ENCODE data around the gene PDE4B.
A peak's percentile ranks its signal among the peaks of the same experiment; 100 is the strongest.

Gene PDE4B

GRCh38 chr1:65792669-65793358, at the start of gene PDE4B:
PDE4B (plus strand) TSS chr1:65792895.
- Histone ChIP-seq H3K9ac (ENCODE audit: low read length in 5 of 5) (no peak within 1 kb of the TSS), H3K9me3 (ENCODE audit: control insufficient read depth in 5 of 5, low read length in 5 of 5) (peaks cover 3 to 18% (median 9%) of the 10 kb centered on the region in 5 donors), H3K4me1 (ENCODE audit: control insufficient read depth in 5 of 5, insufficient read depth in 5 of 5, low read length in 5 of 5) (peaks cover 0 to 34% (median 30%) of the 10 kb centered on the region in 5 donors), H3K36me3 (ENCODE audit: control insufficient read depth in 5 of 5, insufficient read depth in 5 of 5, low read length in 5 of 5) (no peaks in the 10 kb centered on the region), H3K27me3 (ENCODE audit: control insufficient read depth in 5 of 5, insufficient read depth in 4 of 5, low read length in 5 of 5) (peaks cover 4 to 20% (median 6%) of the 10 kb centered on the region in 5 donors), H3K27ac (ENCODE audit: low read depth, low read length) (no peak within 1 kb of the TSS), H3K4me3 (ENCODE audit: low read depth in 1 of 5, low read length in 5 of 5) (peak within 1 kb of the TSS; percentile 55 to 86 (median 60))

DNA sequence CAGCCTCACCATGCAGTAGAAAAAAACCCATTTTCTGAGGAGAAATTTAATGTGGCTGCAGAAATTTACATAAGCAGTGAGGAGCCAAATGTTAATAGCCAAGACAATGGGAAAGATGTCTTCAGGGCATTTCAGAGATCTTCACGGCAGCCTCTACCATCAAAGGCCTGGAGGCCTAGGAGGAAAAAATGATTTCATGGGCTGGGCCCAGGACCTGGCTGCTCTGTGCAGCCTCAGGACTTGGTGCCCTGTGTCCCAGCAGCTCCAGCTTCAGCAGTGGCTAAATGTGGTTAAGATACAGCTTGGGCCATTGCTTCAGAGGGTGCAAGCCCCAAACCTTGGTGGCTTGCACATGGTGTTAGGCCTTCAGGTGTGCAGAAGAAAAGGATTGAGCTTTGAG, 48.0 kb upstream of the PDE4B start:
- Histone ChIP-seq H3K9ac (ENCODE audit: low read length in 5 of 5) (no peak overlapping the region), H3K27me3 (ENCODE audit: control insufficient read depth in 5 of 5, insufficient read depth in 4 of 5, low read length in 5 of 5) (no peaks in the 10 kb centered on the region), H3K9me3 (ENCODE audit: control insufficient read depth in 5 of 5, low read length in 5 of 5) (peaks cover 0 to 11% (median 4%) of the 10 kb centered on the region in 5 donors), H3K4me3 (ENCODE audit: low read depth in 1 of 5, low read length in 5 of 5) (no peak overlapping the region), H3K27ac (ENCODE audit: low read depth, low read length) (no peak overlapping the region), H3K4me1 (ENCODE audit: control insufficient read depth in 5 of 5, insufficient read depth in 5 of 5, low read length in 5 of 5) (no peaks in the 10 kb centered on the region), H3K36me3 (ENCODE audit: control insufficient read depth in 5 of 5, insufficient read depth in 5 of 5, low read length in 5 of 5) (no peaks in the 10 kb centered on the region)

- H3K27ac ChIP-seq (ENCODE audit: low read depth, low read length) = no peak overlapping the region
- H3K27me3 ChIP-seq (ENCODE audit: control insufficient read depth in 5 of 5, insufficient read depth in 4 of 5, low read length in 5 of 5) = no peaks in the 10 kb centered on the region
- no peaks in the 10 kb centered on the region for H3K36me3 ChIP-seq (ENCODE audit: control insufficient read depth in 5 of 5, insufficient read depth in 5 of 5, low read length in 5 of 5)
- no peak overlapping the region for H3K9ac ChIP-seq (ENCODE audit: low read length in 5 of 5)
- no peak overlapping the region for H3K4me3 ChIP-seq (ENCODE audit: low read depth in 1 of 5, low read length in 5 of 5)
- H3K9me3 ChIP-seq (ENCODE audit: control insufficient read depth in 5 of 5, low read length in 5 of 5) = no peaks in the 10 kb centered on the region
- peaks cover 0 to 14% (median 9%) of the 10 kb centered on the region in 5 donors for H3K4me1 ChIP-seq (ENCODE audit: control insufficient read depth in 5 of 5, insufficient read depth in 5 of 5, low read length in 5 of 5)
Measured at GRCh38 chr1:65751961-65752360, 40.7 kb upstream of the PDE4B start.

DNA sequence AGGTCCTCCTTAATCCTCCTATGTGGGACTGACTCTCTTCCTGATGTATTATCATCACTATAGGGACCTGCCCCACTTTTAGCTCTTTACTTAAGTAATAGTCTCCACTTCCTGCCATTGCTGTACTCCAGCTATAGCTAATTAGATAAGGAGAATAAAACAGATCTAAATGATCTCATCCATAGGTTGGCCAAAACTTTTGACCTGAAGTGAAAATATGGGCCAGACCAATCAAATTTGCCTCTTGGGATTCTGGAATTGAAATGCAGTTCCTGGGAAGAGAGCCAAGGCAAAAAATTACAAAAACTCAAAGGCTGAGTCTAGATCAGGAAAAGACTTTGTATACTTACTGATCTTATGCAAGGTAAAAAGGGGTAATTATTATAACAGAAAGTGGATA, 36.1 kb upstream of the PDE4B start:
- peaks cover 0 to 29% (median 9%) of the 10 kb centered on the region in 5 donors for H3K4me1 ChIP-seq (ENCODE audit: control insufficient read depth in 5 of 5, insufficient read depth in 5 of 5, low read length in 5 of 5)
- no peaks in the 10 kb centered on the region for H3K9me3 ChIP-seq (ENCODE audit: control insufficient read depth in 5 of 5, low read length in 5 of 5)
- H3K36me3 ChIP-seq (ENCODE audit: control insufficient read depth in 5 of 5, insufficient read depth in 5 of 5, low read length in 5 of 5) = no peaks in the 10 kb centered on the region
- no peaks in the 10 kb centered on the region for H3K27me3 ChIP-seq (ENCODE audit: control insufficient read depth in 5 of 5, insufficient read depth in 4 of 5, low read length in 5 of 5)
- H3K4me3 ChIP-seq (ENCODE audit: low read depth in 1 of 5, low read length in 5 of 5) = no peak overlapping the region
- H3K9ac ChIP-seq (ENCODE audit: low read length in 5 of 5) = no peak overlapping the region
- no peak overlapping the region for H3K27ac ChIP-seq (ENCODE audit: low read depth, low read length)

- Histone ChIP-seq H3K36me3 (ENCODE audit: control insufficient read depth in 5 of 5, insufficient read depth in 5 of 5, low read length in 5 of 5) (no peaks in the 10 kb centered on the region), H3K9ac (ENCODE audit: low read length in 5 of 5) (no peak overlapping the region), H3K27me3 (ENCODE audit: control insufficient read depth in 5 of 5, insufficient read depth in 4 of 5, low read length in 5 of 5) (no peaks in the 10 kb centered on the region), H3K4me1 (ENCODE audit: control insufficient read depth in 5 of 5, insufficient read depth in 5 of 5, low read length in 5 of 5) (peaks cover 0 to 29% (median 9%) of the 10 kb centered on the region in 5 donors), H3K9me3 (ENCODE audit: control insufficient read depth in 5 of 5, low read length in 5 of 5) (no peaks in the 10 kb centered on the region), H3K27ac (ENCODE audit: low read depth, low read length) (no peak overlapping the region), H3K4me3 (ENCODE audit: low read depth in 1 of 5, low read length in 5 of 5) (no peak overlapping the region)
Measured at GRCh38 chr1:65757531-65757930, 35.2 kb upstream of the PDE4B start.

DNA sequence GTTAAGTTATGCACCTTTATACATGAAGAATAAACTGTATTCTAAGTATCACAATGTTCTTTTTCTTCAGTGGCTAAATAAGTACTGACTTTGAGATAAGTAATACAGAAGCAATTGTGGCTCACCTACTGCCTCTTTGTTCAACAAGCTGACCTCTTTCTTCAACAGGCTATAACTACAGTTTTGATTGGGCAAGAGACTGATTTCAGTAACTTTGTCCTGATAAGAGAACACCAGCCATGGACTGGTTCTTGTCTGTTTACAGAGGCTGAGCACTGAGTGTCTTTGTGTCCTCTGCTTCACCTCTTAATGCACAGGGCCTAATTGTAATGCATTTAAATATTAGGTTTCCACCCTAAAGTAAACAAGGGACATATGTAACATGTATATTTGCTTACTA, 34.6 kb upstream of the PDE4B start:
- no peaks in the 10 kb centered on the region for H3K27me3 ChIP-seq (ENCODE audit: control insufficient read depth in 5 of 5, insufficient read depth in 4 of 5, low read length in 5 of 5)
- H3K4me1 ChIP-seq (ENCODE audit: control insufficient read depth in 5 of 5, insufficient read depth in 5 of 5, low read length in 5 of 5) = peaks cover 0 to 29% (median 9%) of the 10 kb centered on the region in 5 donors
- no peak overlapping the region for H3K27ac ChIP-seq (ENCODE audit: low read depth, low read length)
- no peaks in the 10 kb centered on the region for H3K9me3 ChIP-seq (ENCODE audit: control insufficient read depth in 5 of 5, low read length in 5 of 5)
- no peak overlapping the region for H3K9ac ChIP-seq (ENCODE audit: low read length in 5 of 5)
- no peak overlapping the region for H3K4me3 ChIP-seq (ENCODE audit: low read depth in 1 of 5, low read length in 5 of 5)
- H3K36me3 ChIP-seq (ENCODE audit: control insufficient read depth in 5 of 5, insufficient read depth in 5 of 5, low read length in 5 of 5) = no peaks in the 10 kb centered on the region

DNA sequence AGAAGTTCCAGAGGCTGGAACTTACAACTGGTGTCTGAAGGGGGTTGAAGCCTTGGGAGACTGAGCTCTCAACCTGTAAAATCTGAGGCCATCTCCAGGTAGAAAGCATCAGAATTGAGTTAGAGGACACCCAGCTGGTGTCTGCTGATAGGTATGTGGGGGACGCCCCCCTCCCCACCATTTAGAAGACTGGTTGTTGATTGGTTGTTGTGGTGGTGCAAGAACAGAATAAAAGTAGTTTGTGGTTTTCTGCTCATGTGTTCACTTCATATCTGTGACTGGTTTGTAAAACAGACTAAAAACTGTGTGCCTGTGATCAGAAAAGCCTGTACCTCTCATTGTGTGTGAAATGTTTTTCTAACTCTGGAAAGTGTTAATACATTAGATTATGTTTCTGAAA, 33.2 kb upstream of the PDE4B start:
- no peaks in the 10 kb centered on the region for H3K27me3 ChIP-seq (ENCODE audit: control insufficient read depth in 5 of 5, insufficient read depth in 4 of 5, low read length in 5 of 5)
- H3K9ac ChIP-seq (ENCODE audit: low read length in 5 of 5) = no peak overlapping the region
- no peak overlapping the region for H3K4me3 ChIP-seq (ENCODE audit: low read depth in 1 of 5, low read length in 5 of 5)
- peaks cover 0 to 29% (median 9%) of the 10 kb centered on the region in 5 donors for H3K4me1 ChIP-seq (ENCODE audit: control insufficient read depth in 5 of 5, insufficient read depth in 5 of 5, low read length in 5 of 5)
- H3K36me3 ChIP-seq (ENCODE audit: control insufficient read depth in 5 of 5, insufficient read depth in 5 of 5, low read length in 5 of 5) = no peaks in the 10 kb centered on the region
- no peaks in the 10 kb centered on the region for H3K9me3 ChIP-seq (ENCODE audit: control insufficient read depth in 5 of 5, low read length in 5 of 5)
- no peak overlapping the region for H3K27ac ChIP-seq (ENCODE audit: low read depth, low read length)

- H3K4me3 ChIP-seq (ENCODE audit: low read depth in 1 of 5, low read length in 5 of 5) = no peak overlapping the region
- no peaks in the 10 kb centered on the region for H3K9me3 ChIP-seq (ENCODE audit: control insufficient read depth in 5 of 5, low read length in 5 of 5)
- peaks cover 0 to 14% (median 0%) of the 10 kb centered on the region in 5 donors for H3K4me1 ChIP-seq (ENCODE audit: control insufficient read depth in 5 of 5, insufficient read depth in 5 of 5, low read length in 5 of 5)
- no peaks in the 10 kb centered on the region for H3K27me3 ChIP-seq (ENCODE audit: control insufficient read depth in 5 of 5, insufficient read depth in 4 of 5, low read length in 5 of 5)
- no peak overlapping the region for H3K27ac ChIP-seq (ENCODE audit: low read depth, low read length)
- H3K36me3 ChIP-seq (ENCODE audit: control insufficient read depth in 5 of 5, insufficient read depth in 5 of 5, low read length in 5 of 5) = no peaks in the 10 kb centered on the region
- no peak overlapping the region for H3K9ac ChIP-seq (ENCODE audit: low read length in 5 of 5)
Measured at GRCh38 chr1:65762081-65762862, 30.4 kb upstream of the PDE4B start.

GRCh38 chr1:65764052-65764451, 28.6 kb upstream of the PDE4B start:
- H3K9me3 ChIP-seq (ENCODE audit: control insufficient read depth in 5 of 5, low read length in 5 of 5) = no peaks in the 10 kb centered on the region
- H3K36me3 ChIP-seq (ENCODE audit: control insufficient read depth in 5 of 5, insufficient read depth in 5 of 5, low read length in 5 of 5) = no peaks in the 10 kb centered on the region
- no peak overlapping the region for H3K4me3 ChIP-seq (ENCODE audit: low read depth in 1 of 5, low read length in 5 of 5)
- H3K4me1 ChIP-seq (ENCODE audit: control insufficient read depth in 5 of 5, insufficient read depth in 5 of 5, low read length in 5 of 5) = no peaks in the 10 kb centered on the region
- H3K27me3 ChIP-seq (ENCODE audit: control insufficient read depth in 5 of 5, insufficient read depth in 4 of 5, low read length in 5 of 5) = no peaks in the 10 kb centered on the region
- no peak overlapping the region for H3K27ac ChIP-seq (ENCODE audit: low read depth, low read length)
- H3K9ac ChIP-seq (ENCODE audit: low read length in 5 of 5) = no peak overlapping the region

DNA sequence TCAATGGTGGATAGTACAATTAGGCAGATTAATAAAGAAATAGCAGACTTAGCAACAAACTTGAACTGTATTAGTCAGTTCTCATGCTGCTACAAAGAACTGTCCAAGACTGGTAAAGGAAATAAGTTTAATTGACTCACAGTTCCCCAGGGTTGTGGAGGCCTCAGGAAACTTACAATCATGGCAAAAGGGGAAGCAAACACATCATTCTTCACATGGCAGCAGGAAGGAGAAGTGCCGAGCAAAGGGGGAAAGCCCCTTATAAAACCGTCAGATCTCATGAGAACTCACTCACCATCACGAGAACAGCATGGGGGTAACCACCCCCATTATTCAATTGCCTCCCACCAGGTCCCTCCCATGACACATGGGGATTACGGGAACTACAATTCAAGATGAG, 27.1 kb upstream of the PDE4B start:
- Histone ChIP-seq H3K4me3 (ENCODE audit: low read depth in 1 of 5, low read length in 5 of 5) (no peak overlapping the region), H3K27me3 (ENCODE audit: control insufficient read depth in 5 of 5, insufficient read depth in 4 of 5, low read length in 5 of 5) (no peaks in the 10 kb centered on the region), H3K9me3 (ENCODE audit: control insufficient read depth in 5 of 5, low read length in 5 of 5) (no peaks in the 10 kb centered on the region), H3K9ac (ENCODE audit: low read length in 5 of 5) (no peak overlapping the region), H3K36me3 (ENCODE audit: control insufficient read depth in 5 of 5, insufficient read depth in 5 of 5, low read length in 5 of 5) (no peaks in the 10 kb centered on the region), H3K27ac (ENCODE audit: low read depth, low read length) (no peak overlapping the region), H3K4me1 (ENCODE audit: control insufficient read depth in 5 of 5, insufficient read depth in 5 of 5, low read length in 5 of 5) (no peaks in the 10 kb centered on the region)
